ENCODE measurements around the gene EYA2.
"Not testable (repeated sequence)": the region's sequence is repeated elsewhere in the genome, so short reads cannot be mapped to it uniquely, and the experiment has no call there.

Gene EYA2

DNA sequence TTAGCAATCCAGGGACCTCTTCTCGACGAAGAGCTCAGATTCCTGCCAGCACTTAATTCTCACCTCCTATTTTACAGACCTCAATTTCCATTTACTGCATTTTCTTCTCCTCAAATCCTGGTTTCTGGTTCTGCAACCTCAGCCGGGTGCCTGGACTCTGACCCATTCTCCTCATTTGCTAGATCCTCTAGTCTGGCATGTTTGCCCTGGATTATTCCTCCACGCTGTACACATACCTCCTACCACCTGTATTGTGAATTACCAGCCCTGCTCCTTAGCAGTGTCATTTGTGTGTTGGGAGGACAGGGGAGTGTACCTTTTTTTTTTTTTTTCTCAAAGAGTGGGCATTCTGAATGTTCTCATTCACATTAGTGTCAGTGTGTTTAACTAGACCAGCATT, 257.4 kb downstream of the EYA2 start:
- DNase-seq: no peak

DNA sequence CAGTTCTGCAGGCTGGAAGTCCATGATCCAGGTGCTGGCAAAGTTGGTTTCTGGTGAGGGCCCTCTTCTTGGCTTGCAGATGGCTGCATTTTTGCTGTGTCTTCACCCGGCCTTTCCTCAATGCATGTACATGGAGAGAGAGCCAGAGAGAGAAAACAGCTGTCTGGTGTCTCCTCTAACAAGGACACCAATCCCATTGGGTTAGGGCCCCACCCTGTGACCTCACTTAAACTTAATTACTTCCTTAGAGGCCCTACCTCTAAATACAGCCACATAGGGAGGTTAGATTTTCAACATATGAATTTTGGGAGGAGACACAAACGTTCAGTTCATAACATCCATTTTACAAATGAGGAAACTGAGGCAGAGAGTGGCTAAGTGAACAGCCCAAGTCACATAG, 259.4 kb downstream of the EYA2 start:
- no peak for DNase-seq

DNA sequence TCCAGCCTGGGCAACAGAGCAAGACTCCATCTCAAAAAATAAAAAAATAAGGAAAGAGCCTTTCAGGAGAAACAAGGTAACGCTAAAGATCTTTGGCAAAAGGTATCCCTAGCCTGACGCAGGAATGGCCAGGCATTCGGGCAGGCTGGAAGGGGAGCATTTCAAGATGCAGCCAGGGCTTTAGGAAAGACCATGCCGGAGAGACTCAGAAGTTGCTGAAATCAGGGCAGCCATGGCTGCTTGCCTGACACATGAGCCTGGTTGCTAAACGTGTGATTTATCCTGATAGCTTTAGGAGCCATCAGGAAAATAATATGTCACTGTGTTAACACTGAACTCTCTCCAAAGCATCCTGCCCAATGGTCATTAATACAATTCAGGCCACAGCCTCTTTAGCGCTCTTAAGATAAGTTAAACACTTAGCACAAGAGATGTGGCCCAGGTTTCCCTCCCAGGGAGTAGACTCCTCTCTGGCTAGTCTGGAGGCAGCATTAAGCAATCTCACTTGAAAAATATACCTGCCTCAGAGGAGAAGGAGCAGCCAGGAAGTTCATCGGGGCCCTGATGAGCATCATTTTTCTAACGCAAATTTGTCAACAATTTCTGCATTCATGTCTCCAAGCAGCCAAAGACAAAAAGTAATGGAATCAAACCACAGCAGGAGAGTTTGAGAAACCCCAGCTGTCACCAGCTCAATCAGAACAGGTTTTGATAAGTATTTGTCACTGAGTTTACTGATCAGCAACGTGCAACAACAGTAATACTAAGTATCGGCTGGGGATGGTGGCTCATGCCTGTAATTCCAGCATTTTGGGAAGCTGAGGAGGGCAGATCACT, 261.9 kb downstream of the EYA2 start:
- DNase-seq: no peak

DNA sequence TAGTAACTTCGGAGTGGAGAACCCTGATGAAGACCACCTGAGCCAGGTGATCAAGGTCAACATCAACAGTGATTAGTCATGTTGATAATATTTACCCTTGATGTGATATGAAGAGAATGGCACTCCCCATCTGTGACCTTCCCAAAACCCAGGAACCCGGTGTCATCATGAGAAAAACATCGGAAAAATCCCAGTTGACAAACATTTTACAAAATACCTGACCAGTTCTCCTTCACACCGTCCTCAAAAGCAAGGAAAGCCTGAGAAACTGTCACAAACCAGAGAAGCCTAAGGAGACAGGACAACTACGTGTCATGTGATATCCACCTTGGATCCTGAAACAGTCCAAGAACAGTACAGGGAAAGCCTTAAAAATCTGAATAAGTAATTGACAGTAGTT, 264.5 kb downstream of the EYA2 start:
- DNase-seq: no peak

DNA sequence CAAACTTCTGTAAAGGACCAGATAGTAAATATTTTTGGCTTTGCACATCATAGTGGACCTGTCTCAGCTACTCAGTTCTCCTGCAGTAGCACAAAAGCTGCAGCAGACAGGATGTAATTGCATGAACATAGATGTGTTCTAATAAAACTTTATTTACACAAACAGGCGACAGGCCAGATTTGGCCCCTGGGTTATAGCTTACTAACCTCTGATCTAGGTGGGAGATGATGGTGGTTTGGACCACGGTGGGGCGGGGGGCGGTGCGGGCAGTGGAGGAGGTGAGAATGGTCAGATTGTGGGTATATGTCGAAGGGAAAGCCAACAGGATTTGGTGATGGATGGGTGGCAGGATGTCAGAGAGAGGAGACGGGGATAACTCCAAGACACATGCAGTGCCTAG, 265.6 kb downstream of the EYA2 start:
- DNase-seq: no peak

DNA sequence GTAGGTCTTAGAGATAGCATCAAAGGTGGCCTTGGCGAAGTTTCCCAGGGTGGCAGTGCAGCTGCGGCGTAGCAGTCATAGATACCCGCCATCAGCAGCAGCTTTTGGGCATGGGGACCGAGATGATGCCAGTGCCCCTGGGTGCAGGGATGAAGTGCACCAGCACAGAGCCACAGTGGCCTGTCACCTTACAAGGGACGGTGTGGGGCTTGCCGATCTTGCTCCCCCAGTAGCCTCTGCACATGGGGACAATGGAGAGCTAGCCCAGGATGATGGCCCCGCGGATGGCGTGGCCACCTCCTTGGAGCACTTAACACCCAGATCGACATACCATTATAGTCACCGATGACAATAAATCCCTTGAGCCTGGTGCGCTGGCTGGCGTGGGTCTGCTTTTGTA, 266.3 kb downstream of the EYA2 start:
- DNase-seq: no peak

DNA sequence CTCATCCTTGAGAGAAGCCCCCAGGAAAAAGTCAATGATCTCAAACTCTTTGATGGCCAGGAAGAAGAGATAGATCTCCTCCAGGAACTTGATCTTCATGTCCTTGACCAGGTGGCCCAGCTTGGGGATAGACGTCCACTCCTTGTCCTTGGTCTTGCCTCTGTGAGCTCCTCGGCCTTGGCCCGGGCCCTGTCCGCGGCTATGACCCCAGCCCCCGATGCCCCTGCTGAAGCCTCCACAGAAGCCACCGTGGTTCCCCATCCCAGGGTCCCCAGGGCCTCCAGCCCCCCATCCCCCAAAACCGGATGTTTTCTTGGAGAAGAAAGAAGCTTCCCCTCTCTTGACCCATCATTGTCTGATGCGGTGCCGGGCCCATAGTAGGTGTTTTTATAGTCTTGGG, 266.8 kb downstream of the EYA2 start:
- DNase-seq: no peak

DNA sequence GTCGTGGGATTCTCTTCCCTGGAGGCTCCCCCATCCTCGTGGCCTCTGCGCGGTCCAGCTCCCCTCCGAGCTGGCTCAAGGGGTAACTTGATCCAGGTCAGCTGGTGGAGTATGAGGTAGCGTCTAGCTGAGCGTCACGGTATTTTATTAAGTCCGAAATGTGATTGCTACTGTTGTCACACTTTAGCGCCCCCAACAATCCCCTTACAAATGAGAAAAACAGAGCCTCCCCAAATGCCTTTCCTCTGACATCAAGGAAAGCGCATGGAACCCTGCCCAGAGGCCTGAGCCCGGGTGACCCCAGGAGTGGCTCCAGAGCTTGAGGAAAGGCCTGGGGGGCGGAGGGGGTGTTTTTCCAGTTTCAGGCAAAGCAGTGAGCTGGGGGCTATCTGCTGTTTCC, 269.5 kb downstream of the EYA2 start:
- no peak for DNase-seq

DNA sequence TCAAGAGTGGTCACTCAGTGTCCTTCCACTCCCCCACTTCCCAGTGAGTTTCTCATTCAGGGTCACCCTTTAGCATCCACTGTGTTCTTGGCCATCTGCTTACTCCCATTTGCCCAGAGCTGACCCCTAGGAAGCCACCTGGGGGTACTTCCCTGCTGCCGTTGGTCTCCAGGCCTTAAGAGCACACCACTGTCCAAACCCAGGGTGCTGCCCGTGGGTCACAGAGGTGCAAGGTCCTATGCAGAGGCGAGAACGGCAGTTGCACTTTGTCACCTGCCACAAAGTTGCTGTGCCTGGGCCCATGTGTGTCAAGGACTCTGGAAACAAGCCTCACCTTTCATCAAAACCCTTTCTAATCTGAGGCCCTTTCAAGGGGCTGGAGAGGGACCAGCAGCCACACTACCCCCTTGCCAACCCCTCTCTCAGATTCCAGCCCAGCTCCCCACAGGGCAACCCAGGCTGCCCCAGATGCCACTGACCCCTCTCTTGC, 270.8 kb downstream of the EYA2 start:
- DNase-seq: no peak

DNA sequence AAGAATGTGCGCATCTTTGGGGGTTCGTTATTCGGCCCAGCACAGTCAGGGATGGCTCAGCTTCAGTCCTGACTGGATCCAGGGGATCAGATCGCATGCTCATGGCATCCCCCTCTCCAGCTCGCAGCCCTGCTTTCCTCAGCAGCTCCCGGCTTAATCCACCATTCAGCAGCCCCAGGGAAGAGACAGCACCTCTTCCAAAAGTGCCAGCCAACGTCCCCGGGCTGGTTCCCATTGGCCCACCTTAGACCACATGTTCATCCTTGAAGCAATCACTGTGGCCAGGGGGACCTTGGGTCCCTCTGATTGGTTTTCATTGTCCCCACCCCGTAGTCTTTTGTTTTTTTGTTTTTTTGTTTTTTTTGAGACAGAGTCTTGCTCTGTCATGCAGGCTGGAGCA, 273.2 kb downstream of the EYA2 start:
- no peak for DNase-seq

DNA sequence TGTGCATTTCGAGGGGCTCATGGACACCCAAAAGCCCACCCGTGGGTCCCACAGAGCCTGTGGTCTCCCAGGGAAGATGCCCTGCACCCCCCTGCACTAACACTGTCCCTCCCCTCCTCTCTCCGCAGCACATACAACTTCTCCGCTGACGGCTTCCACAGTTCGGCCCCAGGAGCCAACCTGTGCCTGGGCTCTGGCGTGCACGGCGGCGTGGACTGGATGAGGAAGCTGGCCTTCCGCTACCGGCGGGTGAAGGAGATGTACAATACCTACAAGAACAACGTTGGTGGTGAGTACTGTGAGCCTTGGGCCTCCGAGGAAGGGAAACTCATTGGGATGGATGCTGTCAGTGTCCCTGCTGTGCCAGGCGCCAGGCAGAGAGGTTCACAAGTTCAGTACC, 277.9 kb downstream of the EYA2 start:
- DNase-seq: no peak

DNA sequence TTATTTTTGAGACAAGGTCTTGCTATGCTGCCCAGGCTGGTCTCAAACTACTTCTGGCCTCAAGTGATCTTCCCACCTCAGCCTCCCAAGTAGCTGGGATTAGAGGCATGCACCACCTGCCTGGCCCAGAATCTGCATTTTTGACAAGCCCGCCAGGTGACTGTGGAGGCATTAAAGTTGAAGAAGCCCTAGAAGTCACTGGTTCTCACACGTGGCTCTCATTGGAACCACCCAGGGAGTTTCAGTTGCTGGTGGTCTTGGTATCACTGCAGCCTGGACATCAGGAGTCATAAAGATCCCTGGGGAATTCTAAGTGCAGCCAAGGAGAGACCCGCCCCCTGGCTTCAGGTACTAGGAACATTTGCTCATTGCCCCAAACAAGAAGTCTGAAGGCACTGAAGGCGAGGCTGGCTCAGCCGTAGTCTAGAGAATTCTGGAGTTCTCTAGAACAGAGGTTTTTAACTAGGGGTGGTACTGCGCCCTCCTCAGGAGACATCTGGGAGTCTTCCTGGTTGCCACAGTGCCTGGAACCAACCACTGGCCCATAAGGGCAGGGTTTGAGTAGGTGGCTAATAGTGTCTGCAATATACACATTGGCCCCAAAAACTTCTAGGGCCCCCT, 279.1 kb downstream of the EYA2 start:
- DNase-seq: no peak

DNA sequence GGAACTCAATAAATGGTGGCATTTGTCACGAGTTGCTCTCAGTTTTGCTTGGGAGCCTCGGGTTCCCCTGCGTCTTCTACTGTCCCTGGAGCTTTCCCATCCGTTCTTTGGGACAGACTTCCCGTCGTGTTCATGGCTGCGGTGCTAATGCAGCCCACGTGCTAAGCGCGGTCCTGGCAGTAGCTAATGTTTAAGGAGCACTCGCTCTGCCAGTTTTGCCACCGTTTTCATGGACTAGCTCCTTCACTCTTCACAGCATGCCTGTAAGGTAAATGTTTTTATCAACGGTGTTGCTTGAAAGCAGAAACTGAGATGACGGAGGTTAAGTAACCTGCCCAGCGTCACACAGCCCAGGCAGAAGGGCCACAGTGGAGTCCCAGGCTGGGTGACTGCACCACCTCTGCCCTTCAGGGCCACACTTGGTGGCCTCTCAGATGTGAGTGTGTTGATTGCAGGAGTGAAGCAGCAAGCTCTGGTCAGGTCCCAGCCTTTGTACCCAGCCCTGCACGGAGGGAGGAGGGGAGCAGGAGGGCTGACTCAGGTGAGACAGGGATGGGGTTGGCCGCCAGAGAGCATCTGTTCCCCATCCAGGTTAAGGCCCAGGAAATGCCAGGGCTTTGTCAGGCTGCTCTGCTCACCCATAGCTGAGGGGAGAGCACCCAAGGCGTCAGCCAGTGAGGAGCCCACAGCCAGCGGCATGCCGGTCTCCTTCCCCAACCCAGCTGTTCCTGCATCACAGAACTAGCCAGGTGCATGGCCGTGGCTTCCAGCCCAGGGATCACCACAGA, 280.0 kb downstream of the EYA2 start:
- DNase-seq: no peak

DNA sequence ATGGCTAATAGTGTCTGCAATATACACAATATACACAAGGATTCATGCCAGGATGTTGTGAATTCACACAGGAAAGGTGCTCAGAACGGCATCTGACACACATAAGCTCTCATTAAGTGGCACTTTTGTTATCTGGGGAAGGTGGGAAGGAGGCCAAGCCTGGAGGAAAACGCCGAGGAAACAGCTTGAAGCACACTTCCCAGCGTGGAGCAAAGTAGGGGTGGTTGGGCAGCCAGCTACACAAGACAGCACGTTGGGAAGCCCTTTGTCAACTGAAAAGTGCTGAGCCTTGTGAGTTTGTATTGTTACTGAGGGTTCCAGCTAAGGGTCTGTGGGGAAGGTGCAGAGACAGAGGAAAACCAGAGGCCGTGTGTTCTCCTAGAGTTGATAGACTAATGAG, 280.9 kb downstream of the EYA2 start:
- no peak for DNase-seq

DNA sequence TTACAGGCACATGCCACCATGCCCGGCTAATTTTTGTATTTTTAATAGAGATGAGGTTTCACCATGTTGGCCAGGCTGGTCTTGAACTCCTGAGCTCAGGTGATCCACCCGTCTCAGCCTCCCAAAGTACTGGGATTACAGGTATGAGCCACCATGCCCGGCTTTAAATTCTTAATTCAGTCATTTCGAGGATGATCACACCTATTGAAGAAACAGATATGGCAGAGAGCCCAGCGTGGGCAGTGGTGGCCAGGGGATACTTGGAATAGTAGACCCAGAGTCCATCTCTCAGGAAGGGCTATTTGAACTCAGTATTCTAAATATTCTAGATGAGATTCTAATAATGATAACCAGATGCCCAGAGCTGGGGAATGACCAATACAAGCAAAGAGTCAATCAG, 281.6 kb downstream of the EYA2 start:
- not testable (repeated sequence) for DNase-seq

DNA sequence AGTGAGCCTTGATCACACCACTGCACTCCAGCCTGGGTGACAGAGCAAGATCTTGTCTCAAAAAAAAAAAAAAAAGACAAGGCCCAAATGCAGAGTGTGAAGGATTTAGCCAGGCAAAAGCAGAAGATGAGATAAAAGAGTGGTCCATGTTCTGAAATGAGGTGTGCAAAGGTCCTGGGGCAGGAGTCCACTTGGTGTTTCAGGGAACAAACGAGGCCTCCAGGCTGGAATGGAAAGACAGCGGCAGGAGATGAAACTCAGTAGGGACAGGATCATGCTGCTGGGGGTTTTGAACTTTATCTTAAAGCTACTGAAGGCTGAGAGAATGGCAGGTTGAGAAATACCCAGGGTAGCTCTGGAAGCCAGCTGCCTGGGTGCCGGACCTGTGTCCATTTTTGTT, 283.6 kb downstream of the EYA2 start:
- DNase-seq: no peak

DNA sequence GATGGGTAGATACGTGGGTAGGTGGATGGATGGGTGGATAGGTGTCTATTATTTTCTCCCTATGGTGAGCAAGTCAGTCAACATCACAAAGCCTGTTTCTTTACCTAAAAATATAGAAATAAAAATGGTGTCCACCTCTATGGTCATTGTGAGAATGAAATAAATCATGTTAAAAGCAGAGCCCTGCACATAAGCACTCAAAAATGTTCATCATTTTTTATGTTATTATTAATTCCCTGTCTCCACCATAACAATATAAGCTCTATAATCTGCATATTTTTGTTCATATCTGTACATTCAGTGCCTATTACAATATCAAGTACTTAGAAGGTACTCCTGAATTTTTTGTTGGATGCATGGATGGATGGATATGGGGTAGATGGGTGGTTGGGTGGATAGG, 284.2 kb downstream of the EYA2 start:
- no peak for DNase-seq

DNA sequence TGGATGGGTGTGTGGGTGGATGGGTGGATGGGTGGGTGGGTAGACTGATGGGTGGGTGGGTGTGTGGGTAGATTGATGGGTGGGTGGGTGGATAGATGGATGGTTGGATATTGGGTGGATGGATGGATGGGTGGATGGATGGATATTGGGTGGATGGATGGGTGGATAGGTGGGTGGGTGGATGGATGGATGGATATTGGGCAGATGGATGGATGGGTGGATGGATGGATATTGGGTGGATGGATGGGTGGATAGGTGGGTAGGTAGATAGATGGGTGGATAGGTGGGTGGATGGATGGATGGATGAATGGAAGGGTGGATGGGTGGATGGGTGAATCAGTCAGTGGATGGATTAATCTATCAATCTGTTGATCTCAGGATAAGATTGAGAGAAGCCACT, 284.6 kb downstream of the EYA2 start:
- no peak for DNase-seq

DNA sequence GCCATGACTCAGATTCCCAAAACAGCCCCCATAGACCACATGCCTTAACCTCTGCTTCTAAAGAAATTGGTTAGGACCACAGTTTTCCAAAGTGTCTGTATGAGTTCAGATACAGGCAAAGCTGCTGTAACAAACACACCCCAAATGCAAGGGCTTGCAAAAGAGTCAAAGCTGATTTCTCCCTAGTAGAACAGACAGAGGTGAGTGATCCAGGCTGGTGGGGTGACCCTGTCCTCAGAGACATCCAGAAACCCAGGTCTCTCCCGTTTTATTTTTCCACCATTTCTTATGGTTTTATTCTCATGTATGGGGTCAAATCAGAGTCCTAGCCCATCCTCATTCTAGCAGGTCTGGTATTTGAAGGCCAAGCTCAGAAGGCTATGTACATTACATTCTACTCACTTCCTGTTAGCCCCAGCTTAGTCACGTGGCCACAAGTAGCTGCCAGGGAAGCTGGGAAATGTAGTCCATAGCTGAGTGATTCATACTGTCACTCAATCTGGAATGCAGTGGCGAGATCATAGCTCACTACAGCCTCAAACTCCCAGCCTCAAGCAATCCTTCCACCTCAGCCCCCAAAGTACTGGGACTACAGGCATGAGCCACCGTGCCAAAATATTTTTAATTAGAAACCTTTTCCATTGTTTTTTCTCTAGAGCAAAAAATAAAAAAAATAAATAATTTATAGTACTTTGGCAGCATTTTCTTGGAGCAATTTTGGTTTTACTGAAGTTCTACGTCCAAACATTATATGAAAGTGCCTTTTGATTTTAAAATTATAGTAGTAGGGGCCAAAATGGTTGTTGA, 286.6 kb downstream of the EYA2 start:
- DNase-seq: peak in 1 of 5 donors; percentile 31

DNA sequence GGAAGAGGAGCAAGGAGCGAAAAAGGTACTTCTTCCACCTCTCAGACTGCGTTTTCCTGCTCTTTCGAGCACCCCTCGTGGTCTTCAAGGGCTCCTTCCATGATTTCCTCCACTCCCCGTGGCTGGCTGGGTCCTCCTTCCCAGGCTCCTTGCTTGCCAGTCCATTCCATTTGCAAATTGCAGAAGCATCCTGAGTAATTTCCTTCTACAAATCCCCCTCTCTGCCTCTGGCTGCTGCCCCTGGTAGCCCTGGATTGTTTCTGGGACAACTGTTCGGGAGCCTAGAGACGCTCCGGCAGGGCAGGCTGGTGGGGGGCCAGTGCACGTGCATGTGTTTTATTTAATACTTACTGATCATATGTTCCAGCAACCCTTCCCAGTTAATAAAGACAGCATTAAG, 288.7 kb downstream of the EYA2 start:
- no peak for DNase-seq

DNA sequence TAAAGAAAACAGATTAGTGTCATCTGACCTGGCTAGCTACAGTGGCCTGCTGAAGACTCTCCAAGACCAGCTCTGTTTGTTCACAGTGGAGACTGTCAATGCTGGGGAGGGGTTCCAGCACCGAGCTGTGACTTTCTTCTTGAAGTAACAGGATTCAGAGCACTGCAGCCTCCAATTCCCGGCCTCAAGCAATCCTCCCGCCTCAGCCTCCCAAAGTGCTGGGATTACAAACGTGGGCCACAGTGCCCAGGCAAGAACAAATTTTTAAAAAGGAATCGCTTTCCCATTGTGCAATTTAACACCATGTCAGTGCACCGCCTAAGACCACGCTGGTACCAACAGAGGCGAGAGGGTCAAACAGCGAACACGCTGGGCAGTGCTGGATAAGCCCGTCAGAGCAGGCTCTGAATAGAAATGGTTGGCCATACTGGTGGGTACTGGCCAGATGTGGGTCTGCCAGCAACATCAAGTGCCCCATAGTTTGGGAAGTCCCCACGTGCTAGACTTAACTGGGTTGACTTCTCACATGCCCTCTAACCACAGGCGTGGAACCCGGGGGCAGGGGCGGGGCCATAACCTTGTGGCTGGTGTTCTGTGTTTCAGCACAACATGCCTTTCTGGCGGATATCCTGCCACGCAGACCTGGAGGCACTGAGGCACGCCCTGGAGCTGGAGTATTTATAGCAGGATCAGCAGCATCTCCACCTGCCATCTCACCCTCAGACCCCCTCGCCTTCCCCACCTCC, 293.0 kb downstream of the EYA2 start:
- no peak for DNase-seq

DNA sequence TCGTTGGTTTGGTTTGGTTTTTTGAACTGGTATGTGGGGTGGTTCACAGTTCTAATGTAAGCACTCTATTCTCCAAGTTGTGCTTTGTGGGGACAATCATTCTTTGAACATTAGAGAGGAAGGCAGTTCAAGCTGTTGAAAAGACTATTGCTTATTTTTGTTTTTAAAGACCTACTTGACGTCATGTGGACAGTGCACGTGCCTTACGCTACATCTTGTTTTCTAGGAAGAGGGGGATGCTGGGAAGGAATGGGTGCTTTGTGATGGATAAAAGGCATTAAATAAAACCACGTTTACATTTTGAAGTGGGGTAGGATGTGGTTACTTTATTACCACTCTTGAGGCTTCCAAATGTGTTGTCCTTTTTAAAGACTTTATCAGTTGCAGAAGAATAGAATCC, 293.9 kb downstream of the EYA2 start:
- DNase-seq: no peak
